GM19023 (cell line): ENCODE measurements around the gene KIF16B.

Experiments used
- ATAC-seq: cut with Tn5 transposase; IDR thresholded peaks from one replicate; pipeline ENCODE4 v1.9.1; 2021; ENCODE audit warnings: mild to moderate bottlenecking, moderate library complexity; ENCODE audit not compliant: unreplicated experiment

Gene KIF16B

DNA sequence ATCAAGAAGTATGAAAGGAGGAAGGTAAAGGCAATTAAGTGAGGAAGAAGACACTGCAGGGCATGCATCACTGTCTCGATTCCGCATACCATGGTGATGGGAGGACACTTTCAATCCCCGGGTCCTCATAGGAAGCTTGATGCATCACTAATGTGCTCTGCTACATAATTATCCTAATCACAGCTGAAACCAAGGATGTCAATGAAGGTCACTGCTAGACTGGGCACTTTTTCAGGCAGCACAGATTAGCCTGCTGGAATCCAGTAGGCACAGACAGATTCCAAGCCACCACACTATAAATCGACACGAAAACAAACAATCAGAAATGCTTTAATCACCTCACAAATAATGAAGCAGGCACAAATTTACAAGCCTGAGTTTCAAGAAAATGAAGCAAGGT, 206.7 kb downstream of the KIF16B start:
- no peak for ATAC-seq

DNA sequence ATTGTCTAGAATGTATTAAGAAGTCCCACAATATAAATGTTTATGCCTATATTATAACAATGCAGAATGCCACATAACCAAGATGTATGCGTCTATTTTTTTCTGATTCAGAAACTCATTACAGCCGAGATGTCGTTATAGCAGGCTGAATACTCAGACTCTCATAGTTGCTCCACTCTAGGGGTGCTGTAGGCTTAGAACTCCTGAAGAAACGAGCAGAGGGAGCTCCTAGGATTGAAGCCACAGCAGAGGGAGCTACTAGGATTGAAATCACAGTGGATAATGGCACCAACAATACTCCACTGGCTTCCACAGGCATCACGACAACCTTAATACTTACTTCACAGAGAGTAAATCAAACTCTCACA, 208.9 kb downstream of the KIF16B start:
- ATAC-seq: no peak

DNA sequence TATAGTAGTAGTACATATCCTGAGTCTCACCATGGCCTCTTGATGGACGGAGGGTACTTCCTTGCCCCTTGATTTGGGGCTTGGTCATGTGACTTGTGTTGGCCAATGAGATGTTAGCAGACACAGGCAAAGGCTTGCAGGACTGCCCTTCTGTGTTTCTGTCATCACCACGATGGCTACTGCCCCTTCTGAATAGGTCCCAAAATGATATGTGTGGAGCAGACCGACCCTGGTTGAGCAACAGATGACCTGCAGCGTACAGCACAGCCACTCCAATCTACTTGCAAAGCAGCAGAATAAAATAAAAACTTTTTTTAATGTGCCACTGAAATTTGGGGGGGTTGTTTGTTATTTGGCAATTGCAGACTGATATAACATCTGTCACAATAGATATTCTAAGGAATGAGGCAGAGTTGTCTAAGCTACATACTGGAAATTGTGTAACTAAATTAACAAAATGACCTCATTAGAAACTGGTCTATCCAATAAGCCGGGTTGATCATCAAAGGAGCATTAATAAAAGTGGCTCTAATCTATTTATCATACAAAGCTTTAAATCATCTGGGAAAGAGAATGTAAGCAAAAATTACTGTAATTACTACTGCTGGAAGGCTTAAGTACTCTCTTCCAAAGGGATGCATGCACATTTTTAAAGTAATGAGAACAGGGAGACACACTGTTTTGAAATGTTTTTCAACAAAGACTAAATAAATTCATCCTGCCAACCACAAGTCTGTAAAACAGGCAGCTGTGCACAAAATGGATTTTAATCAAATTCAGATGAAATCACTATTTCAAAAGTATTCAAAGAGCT, 209.5 kb downstream of the KIF16B start:
- no peak for ATAC-seq

DNA sequence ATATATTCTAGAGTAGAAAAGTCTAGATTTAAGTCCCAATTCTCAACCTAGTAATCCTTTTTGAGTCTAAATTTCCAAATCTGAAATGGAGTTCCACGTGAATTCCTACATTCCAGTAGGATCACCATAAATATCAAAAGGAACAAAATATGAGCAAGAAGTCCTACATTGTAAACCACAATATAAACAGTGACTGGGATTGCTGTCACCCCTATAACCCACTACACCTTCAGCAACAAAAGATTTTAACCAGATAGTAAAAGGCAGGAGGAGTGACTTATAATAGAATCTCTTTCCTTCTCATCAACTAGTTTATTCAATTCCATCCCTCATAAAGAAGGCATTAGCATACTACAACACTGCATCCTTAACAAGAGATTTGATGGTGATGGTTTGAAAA, 210.6 kb downstream of the KIF16B start:
- no peak for ATAC-seq

DNA sequence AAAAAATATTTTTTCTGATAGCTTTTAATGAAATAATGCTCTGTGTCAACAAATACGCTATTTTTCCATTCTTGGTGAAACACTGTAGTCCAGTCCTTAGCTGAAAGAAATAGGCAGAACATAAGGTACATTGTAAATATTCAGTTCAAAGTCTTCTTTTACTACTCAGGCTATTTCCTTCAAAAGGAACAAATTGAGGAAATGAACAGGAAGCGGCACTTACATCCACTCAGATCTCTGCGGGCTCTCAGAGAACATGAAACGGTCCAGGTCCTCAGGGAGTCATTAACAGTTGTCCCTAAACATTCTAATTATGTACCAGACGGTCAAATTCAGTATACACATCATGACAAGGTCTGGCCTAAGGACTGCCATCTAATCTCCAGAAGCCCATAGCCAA, 212.6 kb downstream of the KIF16B start:
- ATAC-seq: no peak

DNA sequence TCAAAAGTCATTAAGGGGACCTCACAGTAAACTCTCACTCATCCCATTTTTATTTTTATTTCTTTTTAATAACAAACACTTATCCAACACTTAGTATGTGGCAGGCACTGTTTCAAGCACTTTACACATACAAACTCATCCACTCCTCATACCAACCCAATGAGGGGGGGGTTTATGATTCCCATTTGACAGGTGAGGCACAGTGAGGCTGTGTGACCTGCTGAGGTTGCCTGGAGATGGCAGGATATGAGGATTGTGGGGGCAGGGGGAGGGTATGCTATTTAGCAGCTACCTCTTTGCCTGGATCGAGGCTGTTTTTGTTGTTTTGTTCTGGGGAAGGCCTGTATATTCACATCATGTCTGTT, 219.8 kb downstream of the KIF16B start:
- ATAC-seq: no peak

DNA sequence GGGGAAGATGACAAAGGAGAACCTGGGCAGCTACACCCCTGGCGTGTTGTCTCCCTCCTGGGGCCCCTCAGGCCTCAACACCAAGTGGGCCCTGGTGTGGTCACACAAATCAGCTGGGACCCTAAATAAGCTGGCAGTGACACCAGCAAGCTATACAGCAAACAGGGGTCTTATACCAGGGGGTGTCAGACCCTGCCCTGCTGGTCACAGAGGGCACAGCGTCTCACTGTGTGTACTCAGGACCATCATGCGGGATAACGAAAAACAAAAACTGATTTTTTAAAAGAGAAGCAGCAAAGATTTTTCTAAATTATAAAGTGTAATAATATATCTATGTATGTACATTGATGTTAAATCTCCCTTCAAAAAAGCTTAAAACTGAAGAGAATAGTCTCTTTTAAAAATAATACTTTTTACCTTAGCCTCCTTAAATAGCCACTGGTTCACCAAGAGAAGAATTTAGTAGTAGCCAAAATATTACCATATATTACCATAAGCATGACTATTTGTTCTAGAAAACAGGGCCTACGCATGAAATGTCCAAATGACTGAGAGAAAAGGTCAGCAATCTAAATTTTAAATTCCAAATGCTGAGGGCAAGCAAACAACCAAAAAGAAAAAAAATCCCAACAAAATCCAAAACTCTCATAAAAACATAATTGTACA, 220.4 kb downstream of the KIF16B start:
- no peak for ATAC-seq

DNA sequence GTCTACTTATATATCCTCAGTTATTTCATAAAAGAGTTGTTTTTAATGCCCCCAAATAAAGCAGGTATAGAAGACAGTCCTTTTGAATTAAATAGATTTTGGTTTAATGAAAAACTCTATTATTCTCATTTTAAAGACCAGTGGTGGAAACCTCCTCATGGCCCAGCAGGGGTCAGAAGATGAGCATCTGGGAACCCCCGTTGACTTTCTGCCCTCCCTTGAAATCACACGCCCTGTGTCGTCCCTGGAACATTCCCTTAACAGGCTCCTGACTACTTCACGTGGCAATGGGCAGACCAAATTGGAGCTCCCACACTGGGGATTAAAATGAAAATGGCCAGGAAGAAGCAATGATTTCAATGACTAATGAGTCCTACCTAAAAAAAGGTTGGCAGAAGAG, 220.9 kb downstream of the KIF16B start:
- no peak for ATAC-seq

DNA sequence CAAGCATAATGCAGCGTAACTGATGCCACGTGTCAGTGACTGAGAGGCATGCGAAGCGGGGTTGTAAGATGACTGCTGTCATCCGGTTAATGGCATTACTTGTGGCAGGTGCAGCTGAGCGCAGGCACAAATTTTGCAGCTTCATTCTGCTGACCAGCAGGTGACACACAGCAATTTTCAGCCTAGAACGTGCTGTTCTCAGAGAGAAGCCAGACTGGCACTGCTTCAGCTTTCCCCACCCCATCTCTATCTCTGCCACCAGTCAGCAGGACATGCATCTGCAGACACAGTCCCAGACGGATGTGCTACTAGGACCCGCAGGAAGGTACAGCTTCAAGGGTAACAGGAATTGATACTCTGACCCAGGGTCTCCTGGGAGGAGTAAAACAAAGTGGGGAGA, 221.8 kb downstream of the KIF16B start:
- ATAC-seq: no peak

DNA sequence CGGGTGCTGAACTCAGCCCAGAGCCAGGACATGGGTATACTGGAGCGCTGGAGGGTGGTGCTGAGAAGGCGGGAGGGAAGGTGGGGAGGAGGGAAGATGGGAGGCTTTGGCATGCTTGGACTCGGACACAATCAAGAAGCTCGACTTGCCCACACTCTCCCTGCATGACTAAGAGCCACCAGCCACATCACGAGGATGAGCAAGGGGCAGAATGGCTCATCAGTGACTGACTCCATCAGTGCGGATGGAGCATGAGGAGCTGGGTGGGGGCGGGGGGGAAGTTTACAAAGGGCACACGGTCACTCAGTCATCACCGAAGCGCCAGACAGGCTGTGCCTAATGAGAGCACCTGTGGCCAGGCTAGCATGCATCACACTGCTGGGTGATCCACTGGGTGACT, 222.8 kb downstream of the KIF16B start:
- no peak for ATAC-seq

DNA sequence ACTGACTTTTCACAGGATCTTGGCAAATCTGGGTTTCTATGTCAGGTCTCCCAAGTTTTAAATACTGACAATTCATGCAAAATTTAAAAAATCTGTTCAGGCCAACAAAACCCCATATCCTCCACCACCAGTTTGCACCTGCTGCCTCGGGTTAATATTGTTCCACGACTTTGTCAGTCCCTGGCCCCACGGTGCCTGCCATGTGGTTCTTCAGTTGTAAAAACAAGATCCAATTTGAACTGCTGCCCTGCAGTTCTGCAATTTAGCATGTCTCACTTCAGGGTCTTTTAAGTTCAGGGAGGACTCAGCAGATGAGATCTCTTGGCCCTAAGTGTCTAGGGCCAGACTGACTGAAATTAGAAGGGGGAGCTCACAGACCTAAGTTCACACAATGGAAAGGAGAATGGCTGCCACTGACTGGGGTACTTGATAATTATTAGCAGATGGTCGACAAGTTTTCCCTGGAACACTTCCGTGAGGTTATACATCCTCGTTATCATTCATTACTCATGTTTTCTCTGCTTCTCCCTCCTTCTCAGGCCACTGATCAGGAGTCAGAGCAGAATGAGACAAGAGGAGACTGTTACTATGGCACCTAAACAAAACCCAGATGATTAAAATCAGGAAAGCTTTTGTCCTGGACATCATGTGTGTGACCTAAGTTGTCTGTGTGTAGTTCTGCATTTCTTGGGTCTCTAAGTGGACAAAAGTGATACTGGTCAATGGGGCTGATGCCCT, 223.6 kb downstream of the KIF16B start:
- no peak for ATAC-seq

DNA sequence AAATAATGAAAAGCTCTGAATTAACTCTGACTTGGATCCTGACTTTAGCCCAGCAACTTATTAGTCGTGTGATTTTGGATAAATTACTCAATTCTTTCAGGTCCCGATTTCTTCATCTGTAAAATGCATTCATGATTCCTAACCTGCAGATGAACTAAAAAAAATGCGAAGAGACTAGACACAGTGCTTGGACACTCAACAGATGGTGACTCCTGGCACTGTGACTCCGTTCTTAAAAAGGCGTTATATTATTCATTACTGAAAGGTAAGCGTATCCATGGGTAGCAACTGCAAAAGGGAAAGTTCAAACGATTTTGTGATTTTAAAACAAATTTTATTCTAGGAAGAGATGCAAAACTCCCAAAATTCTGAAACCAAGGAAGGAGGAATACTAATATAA, 226.3 kb downstream of the KIF16B start:
- ATAC-seq: no peak

DNA sequence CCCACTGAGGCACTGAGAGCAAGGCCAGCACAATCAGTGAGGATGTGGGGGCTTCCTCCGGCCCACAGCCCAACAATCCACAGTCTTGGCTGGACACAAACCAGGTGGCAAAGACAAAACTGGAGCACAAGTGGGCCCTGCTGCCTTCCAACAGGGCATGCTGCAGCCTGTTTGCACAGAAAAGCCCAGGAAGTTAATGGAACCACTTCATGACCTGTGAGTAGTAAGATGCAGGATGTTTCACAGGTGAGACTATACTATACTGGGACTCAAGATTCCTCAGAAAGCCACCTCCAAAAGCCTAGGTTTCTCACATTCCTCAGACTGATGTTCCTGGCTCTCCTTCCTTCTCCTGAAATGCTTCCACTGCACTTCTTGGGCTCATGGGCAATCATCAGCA, 235.5 kb downstream of the KIF16B start:
- ATAC-seq: no peak

DNA sequence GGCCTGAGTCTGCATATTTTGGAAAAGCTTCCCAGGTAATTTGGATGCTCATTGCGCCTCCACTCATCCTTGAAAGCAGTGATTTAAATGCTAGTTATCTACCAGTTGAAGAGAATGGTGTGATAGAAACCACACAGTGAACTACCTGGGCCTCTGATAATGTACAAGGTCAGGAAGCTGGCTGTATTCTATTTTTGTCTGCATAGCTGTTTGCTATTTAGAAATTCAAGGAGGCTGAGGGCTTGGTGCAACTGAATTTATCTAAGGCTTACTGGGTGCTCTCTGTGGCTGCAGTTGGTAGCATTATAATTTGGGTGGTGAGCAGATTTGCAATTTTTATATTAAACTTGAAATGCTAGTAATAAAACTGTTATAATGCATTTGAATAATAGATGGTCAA, 245.6 kb downstream of the KIF16B start:
- ATAC-seq: no peak

DNA sequence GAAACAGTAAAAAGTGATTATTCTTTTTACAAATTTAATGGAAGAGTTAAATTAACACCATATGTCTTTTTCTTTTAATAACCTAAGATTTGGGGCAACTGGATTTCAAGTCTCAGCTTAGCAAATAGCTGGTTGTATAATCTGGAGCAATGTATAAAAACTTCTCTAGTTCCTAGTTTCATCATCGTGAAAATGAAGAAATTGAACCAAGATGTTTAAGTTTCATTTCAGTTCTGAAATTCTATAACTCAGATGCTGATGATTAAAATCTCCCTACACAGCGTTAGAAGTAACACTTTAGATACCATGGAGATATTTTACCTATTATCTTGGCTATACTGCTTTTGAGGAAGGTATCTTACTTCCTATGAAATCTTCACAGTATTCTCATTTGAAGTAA, 252.0 kb downstream of the KIF16B start:
- ATAC-seq: no peak

DNA sequence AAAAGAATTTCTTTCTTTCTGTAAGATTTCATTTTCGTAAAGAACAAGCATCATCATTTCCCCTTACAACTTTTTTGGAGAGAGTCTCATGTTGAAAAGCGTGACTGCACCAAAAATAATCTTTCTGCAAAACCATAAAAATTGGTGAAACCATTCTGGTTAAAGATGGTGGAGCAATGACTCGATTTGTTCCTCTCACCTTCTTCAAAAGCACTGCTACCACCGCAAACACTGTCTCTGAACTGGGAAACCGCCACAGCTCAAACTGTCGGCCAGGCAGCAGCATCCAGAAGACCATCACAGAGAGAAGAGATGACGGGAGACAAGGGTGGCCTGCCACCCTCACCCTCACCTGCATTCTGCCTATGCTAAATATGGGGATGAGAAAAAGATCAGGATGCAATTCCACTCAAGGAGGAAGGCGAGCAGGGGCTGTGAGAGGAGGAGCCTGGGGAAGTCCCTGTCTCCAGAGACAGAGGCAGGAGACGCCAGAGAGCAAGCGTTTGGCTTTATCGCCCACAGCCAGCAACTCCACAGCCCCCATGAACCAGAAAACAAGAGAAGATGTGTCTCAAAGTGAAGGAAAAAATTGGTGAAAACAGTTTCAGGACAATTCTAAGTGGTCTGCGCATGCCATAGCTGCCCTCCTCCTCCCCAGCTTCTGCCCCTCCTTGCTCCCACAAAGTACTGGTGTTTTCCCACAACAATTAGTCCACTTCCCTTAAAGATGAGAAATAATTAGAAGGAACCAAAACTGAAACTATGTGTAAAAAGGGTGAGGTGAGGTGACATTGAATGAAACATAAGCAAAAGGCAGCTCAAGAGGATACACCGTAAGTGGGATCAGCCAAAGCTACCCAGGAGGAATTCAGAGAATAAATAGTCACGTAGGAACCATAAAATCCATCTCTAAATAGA, 255.5 kb downstream of the KIF16B start:
- peak; percentile 63 for ATAC-seq

DNA sequence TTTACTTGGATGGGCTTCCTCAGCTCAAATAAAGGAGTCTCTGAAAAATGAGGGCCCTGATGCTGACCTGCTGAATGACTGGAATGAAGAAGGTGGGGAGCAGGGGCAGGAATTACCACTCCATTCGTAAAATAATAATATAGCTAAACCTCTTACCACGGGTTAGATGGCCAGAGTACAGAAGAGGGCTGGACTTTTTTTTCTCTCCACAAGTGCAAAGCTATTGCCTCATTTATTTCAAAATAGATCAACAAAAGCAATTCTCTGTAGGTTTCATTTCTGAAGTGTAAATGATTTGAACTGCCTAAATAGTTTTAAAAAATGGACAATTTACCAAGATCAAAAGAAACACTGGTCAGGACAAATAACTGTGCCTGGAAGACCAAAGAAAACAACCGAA, 256.7 kb downstream of the KIF16B start:
- ATAC-seq: no peak

DNA sequence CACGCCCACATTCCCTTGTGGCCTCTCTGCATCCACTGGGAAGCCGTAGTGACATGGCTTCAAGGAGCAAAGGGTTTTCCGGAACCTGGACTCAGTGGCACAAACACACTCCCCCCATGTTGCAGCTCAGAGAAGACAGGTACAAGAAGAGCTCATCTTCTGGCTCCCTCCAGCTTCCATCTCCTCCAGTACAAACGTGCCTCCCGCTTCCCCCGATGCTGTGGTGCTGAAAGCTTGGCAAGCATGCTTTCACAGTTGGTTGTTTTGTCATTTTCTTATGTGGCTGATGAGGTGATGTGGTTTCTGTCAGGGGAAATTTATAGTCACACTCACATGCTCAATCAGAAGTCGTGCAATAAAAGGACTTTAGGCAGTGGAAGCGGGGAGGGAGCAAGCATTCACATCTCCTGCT, 258.5 kb downstream of the KIF16B start:
- ATAC-seq: no peak

DNA sequence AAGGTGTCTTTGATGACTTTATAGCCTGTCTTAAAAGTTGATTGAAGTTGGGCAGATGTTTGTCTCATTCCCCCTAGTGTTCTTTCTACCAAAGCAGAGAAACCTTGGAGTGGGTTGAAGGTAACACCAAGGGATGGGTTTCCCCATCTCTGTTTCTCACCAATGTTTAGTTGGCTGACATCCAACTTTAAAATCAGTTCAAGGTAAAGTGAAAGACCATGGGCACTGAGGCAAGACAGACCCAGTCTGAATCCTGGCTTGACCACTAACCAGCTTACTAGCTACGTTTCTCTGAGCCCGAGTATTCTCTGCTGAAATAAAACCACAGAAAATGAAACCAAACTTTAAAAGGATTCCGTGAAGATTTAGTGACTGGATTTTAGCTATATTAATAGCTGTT, 258.9 kb downstream of the KIF16B start:
- ATAC-seq: no peak

DNA sequence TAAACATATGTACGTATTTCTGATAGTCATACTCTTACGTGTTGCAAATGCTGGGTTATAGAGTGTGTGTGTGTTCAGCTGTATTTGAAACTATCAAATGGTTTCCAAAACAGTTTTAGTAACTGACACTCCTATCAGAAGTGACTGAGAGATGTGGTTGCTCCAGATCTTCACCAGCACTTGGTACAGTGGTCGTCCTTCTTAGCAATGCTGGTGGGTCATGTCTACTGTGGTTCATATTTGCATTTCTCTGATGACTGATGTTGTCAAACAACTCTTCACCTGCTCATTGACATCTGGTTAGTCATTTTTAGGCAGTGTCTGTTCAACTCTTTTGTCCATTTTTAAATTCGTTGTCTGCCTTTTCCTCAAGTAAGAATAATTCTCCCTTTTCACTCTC, 259.3 kb downstream of the KIF16B start:
- no peak for ATAC-seq

DNA sequence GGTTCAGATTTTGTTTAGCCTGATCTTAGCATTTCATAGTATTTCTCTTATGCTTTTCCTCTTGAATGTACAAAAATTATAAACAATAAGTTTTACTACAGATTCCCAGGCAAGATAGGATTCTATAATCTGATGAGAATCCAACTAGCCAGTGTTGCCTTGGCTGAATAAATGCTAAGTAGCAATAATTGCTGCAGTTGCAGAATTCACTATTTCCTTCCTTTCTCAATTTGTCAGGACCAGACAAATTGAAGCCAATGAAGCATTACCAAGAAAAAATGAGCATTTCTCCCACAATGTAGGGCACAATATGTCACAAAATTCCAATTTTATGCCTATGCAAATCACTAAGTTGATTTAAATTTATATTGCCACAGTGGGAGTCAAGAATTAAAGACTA, 260.2 kb downstream of the KIF16B start:
- no peak for ATAC-seq
